Measurements from ENCODE around the gene FN1. TPM values are rescaled to one million over a fixed set of nuclear protein-coding genes. Genes with fewer than 3 reads are reported as not detected.

Gene FN1
- total and polyA plus RNA-seq, 2 of the 8 experiments (the other 6 are each of a cell fraction or from before 2014, with no cell fraction given), result 42.9 to 109 TPM

DNA sequence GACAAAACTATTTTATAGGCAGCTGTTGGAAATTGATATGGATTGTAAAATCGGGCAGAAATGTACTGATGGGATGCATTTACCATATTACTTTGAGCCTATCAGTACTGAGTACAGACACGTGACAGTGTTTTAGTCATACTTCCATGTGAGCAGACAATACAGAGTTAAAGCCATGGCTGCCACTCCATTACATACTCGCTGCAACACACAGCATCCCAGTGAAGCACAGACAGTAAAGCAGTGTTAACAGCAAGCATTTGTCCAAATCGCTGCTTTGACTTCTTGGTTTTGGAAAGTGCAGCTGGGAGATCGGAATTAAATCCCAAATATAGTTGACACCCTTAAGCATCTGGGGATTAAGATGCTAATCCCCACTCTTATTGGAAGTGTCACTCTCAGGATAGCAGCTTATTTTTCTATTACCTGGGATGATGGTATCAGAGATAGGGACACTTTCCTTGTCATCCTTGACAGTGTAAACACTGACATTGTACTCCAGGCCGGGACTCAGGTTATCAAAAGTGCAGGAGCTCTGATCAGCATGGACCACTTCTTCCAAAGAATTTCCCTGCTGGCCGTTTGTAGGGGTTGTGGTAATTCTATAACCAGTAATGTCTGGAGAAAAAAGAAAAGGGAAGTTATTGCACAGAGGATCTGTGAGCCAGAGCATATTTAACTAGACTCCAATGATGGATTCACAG is 41.6 kb downstream of the FN1 start:
- Histone ChIP-seq H3K79me2 (ENCODE audit: control insufficient read depth in 1 of 2, insufficient read depth in 2 of 2, low read length in 2 of 2) (no peaks in the 10 kb centered on the region), H3K27ac (ENCODE audit: low read depth, low read length) (no peak overlapping the region), H3K23me2 (ENCODE audit: low read depth, low read length) (no peaks in the 10 kb centered on the region), H4K5ac (ENCODE audit: insufficient read length, low read depth, low read length) (no peak overlapping the region), H3K23ac (ENCODE audit: insufficient read length) (no peak overlapping the region), H2BK20ac (ENCODE audit: low read length) (no peak overlapping the region), H2AK5ac (ENCODE audit: low read depth, low read length) (no peak overlapping the region), H2BK15ac (ENCODE audit: low read length) (no peak overlapping the region), H4K8ac (ENCODE audit: extremely low read depth, insufficient read depth, low read length) (no peak overlapping the region), H3K27me3 (replicated peaks in 1 of 4; ENCODE audit: control insufficient read depth in 3 of 4, extremely low read depth in 1 of 4, insufficient read depth in 3 of 4, low read length in 3 of 4) (no peaks in the 10 kb centered on the region), H3K56ac (replicated peaks; ENCODE audit: insufficient read length, low read depth, low read length) (no peak overlapping the region), H3K9ac (replicated peaks in 1 of 4; ENCODE audit: extremely low read depth in 1 of 4, low read depth in 3 of 4, low read length in 3 of 4) (no peak overlapping the region), H3K4me3 (ENCODE audit: extremely low read depth in 1 of 4, insufficient read depth in 2 of 4, low read depth in 3 of 4, low read length in 4 of 4) (no peak overlapping the region), H4K91ac (replicated peaks; ENCODE audit: insufficient read length, low read length) (no peak overlapping the region), H3K4me1 (replicated peaks in 1 of 4; ENCODE audit: control insufficient read depth in 3 of 4, insufficient read depth in 4 of 4, low read length in 3 of 4) (no peaks in the 10 kb centered on the region; a peak in 1 of 7 replicates), H2BK120ac (replicated peaks; ENCODE audit: low read depth, low read length) (no peak overlapping the region), H3K4me2 (ENCODE audit: insufficient read depth in 1 of 2, low read depth in 2 of 2, low read length in 2 of 2) (no peak overlapping the region), H3K36me3 (ENCODE audit: control insufficient read depth in 2 of 4, insufficient read depth in 4 of 4, low read length in 3 of 4) (peaks cover 2 to 26% (median 10%) of the 10 kb centered on the region in 4 experiments; a peak in 4 of 8 replicates), H3K4ac (replicated peaks; ENCODE audit: insufficient read length, low read depth, low read length) (no peak overlapping the region), H2BK5ac (ENCODE audit: low read depth, low read length) (no peak overlapping the region), H2BK12ac (ENCODE audit: low read depth, low read length) (no peak overlapping the region), H4K20me1 (replicated peaks in 1 of 2; ENCODE audit: control insufficient read depth in 1 of 2, insufficient read depth in 2 of 2, low read length in 2 of 2) (no peaks in the 10 kb centered on the region), H3K14ac (ENCODE audit: insufficient read length) (no peak overlapping the region), H3K9me3 (ENCODE audit: insufficient read depth in 2 of 2, low read depth in 1 of 2, low read length in 1 of 2) (no peaks in the 10 kb centered on the region), H2AFZ (ENCODE audit: low read length) (no peak overlapping the region), H3K79me1 (ENCODE audit: low read depth, low read length) (no peaks in the 10 kb centered on the region), H3K18ac (ENCODE audit: extremely low read depth, low read length) (no peak overlapping the region)
- ChIA-PET POLR2A (ENCODE audit: partially characterized antibody) (interaction anchor here (0.7 kb wide), 1 partner anchor 9 kb away, joined by 3 read pairs; no protein-coding TSS in a partner anchor), CTCF (ENCODE audit: partially characterized antibody) (interaction anchor here (0.8 kb wide), 1 partner anchor 12 kb away, joined by 3 read pairs; no protein-coding TSS in a partner anchor)
- DNase-seq (ENCODE audit: low read depth in 1 of 2, low spot score in 2 of 2), result no peak
- no peak for FAIRE-seq
- 89% methylated on average over 7 of the region's 7 CpGs; no CpG with 5 or more reads in 1 of the 2 experiments for WGBS, 2 experiments (ENCODE audit: extremely low coverage in 1 of 2, insufficient coverage in 1 of 2, insufficient read length in 1 of 2, insufficient replicate concordance in 2 of 2, low coverage in 1 of 2, low lambda C conversion rate in 2 of 2, missing lambda C conversion rate in 1 of 2)
- TF ChIP-seq TEAD4 (IDR thresholded peaks at IDR 0.05; ENCODE audit: low read depth, low read length), result no peak
- TF ChIP-seq JUN (IDR thresholded peaks at IDR 0.05; ENCODE audit: low read depth, low read length), result no peak
- no peak for TF ChIP-seq SP4 (IDR thresholded peaks at IDR 0.05; ENCODE audit: low read length)
- TF ChIP-seq JUND (IDR thresholded peaks at IDR 0.05; ENCODE audit: low read length), result no peak
- no peak for TF ChIP-seq BCL11A (IDR thresholded peaks at IDR 0.05; ENCODE audit: low read depth in 2 of 2, low read length in 2 of 2)
- no peak for TF ChIP-seq CBX5 (IDR thresholded peaks at IDR 0.05; ENCODE audit: low read depth, low read length)
